Embryonic facial prominence (tissue), 1 donor: Measurements from ENCODE around the gene SBDS.
A peak's percentile ranks its signal among the peaks of the same experiment; 100 is the strongest.
"Not testable (repeated sequence)": the region's sequence is repeated elsewhere in the genome, so short reads cannot be mapped to it uniquely, and the experiment has no call there.

Experiments used
- DNase-seq: peaks from one replicate; pipeline ENCODE4 v3.0.0-alpha.2; 2016; ENCODE audit errors: extremely low spot score

SBDS gene

GRCh38 chr7:66994691-66995049 lies 716 bp downstream of the SBDS start:
- peak; percentile 26 for DNase-seq

- not testable (repeated sequence) for DNase-seq
These were observed 1.3 kb downstream of the SBDS start for GRCh38 chr7:66994051-66994450.

- DNase-seq: not testable (repeated sequence)
These were observed 5.8 kb downstream of the SBDS start for GRCh38 chr7:66989552-66989951.

- DNase-seq: not testable (repeated sequence)
These were observed 15.1 kb downstream of the SBDS start for GRCh38 chr7:66980336-66980735.

- not testable (repeated sequence) for DNase-seq
These were observed 16.4 kb downstream of the SBDS start for GRCh38 chr7:66979013-66979412.

GRCh38 chr7:66978312-66978711 lies 17.1 kb downstream of the SBDS start:
- not testable (repeated sequence) for DNase-seq

GRCh38 chr7:66974986-66975590 lies 20.3 kb downstream of the SBDS start:
- DNase-seq: no peak

GRCh38 chr7:66970310-66970709 lies 25.1 kb downstream of the SBDS start:
- no peak for DNase-seq

- not testable (repeated sequence) for DNase-seq
These were observed 26.4 kb downstream of the SBDS start for GRCh38 chr7:66969001-66969400.

- no peak for DNase-seq
These were observed 28.4 kb downstream of the SBDS start for GRCh38 chr7:66967029-66967428.

- DNase-seq: no peak
These were observed 31.0 kb downstream of the SBDS start for GRCh38 chr7:66964411-66964810.

- DNase-seq: no peak
These were observed 34.3 kb downstream of the SBDS start for GRCh38 chr7:66961096-66961495.

- no peak for DNase-seq
These were observed 35.2 kb downstream of the SBDS start for GRCh38 chr7:66960192-66960591.

- no peak for DNase-seq
These were observed 36.6 kb downstream of the SBDS start for GRCh38 chr7:66958538-66959350.

GRCh38 chr7:66957595-66958290 lies 37.6 kb downstream of the SBDS start:
- DNase-seq: no peak

GRCh38 chr7:66953044-66953427 lies 42.4 kb downstream of the SBDS start:
- no peak for DNase-seq

- DNase-seq: no peak
These were observed 42.9 kb downstream of the SBDS start for GRCh38 chr7:66952343-66953043.

GRCh38 chr7:66950763-66951162 lies 44.6 kb downstream of the SBDS start:
- DNase-seq: no peak

- no peak for DNase-seq
These were observed 45.1 kb downstream of the SBDS start for GRCh38 chr7:66950311-66950710.

GRCh38 chr7:66948480-66949109 lies 46.8 kb downstream of the SBDS start:
- DNase-seq: no peak

- no peak for DNase-seq
These were observed 48.8 kb downstream of the SBDS start for GRCh38 chr7:66946545-66946944.

GRCh38 chr7:66939325-66939724 lies 56.1 kb downstream of the SBDS start:
- no peak for DNase-seq
